Measurements from ENCODE around the gene PMPCA. TPM values are rescaled to one million over a fixed set of nuclear protein-coding genes. Genes with fewer than 3 reads are reported as not detected.
A peak's percentile ranks its signal among the peaks of the same experiment; 100 is the strongest.

Gene PMPCA
- total RNA-seq (ENCODE audit: unreplicated experiment), result 61.3 TPM
- long read RNA-seq, transcript PMPCA-201 (13 exons, 2,174 nt), result major isoform, 98 of 117 reads
- long read RNA-seq, partial matches to known transcripts, result 6 of 117 reads
- long read RNA-seq, other reads (novel, unspliced or antisense), result 13 of 117 reads

- Mint-ChIP-seq H3K36me3 (ENCODE audit: low read depth, unreplicated experiment) (peaks cover 35% of the 10 kb centered on the region), H3K27me3 (ENCODE audit: unreplicated experiment) (peaks cover 15% of the 10 kb centered on the region), H3K4me3 (ENCODE audit: unreplicated experiment) (peak within 1 kb of the TSS; percentile 98), H3K9me3 (ENCODE audit: unreplicated experiment) (no peaks in the 10 kb centered on the region), H3K27ac (ENCODE audit: unreplicated experiment) (peak within 1 kb of the TSS; percentile 92), H3K4me1 (ENCODE audit: unreplicated experiment) (peaks cover 27% of the 10 kb centered on the region)
- DNase-seq (ENCODE audit: low spot score), result peak; percentile 91
- TF ChIP-seq CTCF (IDR thresholded peaks at IDR 0.05; ENCODE audit: unreplicated experiment), result no peak
These were observed at the start of gene PMPCA, which contains the start of gene ENTR1 for GRCh38 chr9:136410500-136411287. TSS of gene PMPCA (plus strand) at chr9:136410658. CDS start at chr9:136410669, 11 bp downstream. TSS of gene ENTR1 (minus strand) at chr9:136410614. CDS start at chr9:136410397, 217 bp downstream.

GRCh38 chr9:136361047-136361753, 49.3 kb upstream of the PMPCA start:
- H3K27me3 Mint-ChIP-seq (ENCODE audit: unreplicated experiment), result peaks cover 6% of the 10 kb centered on the region
- no peak overlapping the region for H3K4me3 Mint-ChIP-seq (ENCODE audit: unreplicated experiment)
- H3K9me3 Mint-ChIP-seq (ENCODE audit: unreplicated experiment), result no peaks in the 10 kb centered on the region
- TF ChIP-seq CTCF (IDR thresholded peaks at IDR 0.05; ENCODE audit: unreplicated experiment), result no peak
- H3K4me1 Mint-ChIP-seq (ENCODE audit: unreplicated experiment), result no peaks in the 10 kb centered on the region
- H3K36me3 Mint-ChIP-seq (ENCODE audit: low read depth, unreplicated experiment), result peaks cover 6% of the 10 kb centered on the region
- no peak for DNase-seq (ENCODE audit: low spot score)
- no peak overlapping the region for H3K27ac Mint-ChIP-seq (ENCODE audit: unreplicated experiment)

GRCh38 chr9:136361754-136362449, 48.6 kb upstream of the PMPCA start:
- no peak for TF ChIP-seq CTCF (IDR thresholded peaks at IDR 0.05; ENCODE audit: unreplicated experiment)
- no peaks in the 10 kb centered on the region for H3K9me3 Mint-ChIP-seq (ENCODE audit: unreplicated experiment)
- H3K27me3 Mint-ChIP-seq (ENCODE audit: unreplicated experiment), result peaks cover 6% of the 10 kb centered on the region
- H3K4me3 Mint-ChIP-seq (ENCODE audit: unreplicated experiment), result no peak overlapping the region
- no peak overlapping the region for H3K27ac Mint-ChIP-seq (ENCODE audit: unreplicated experiment)
- no peak for DNase-seq (ENCODE audit: low spot score)
- peaks cover 6% of the 10 kb centered on the region for H3K36me3 Mint-ChIP-seq (ENCODE audit: low read depth, unreplicated experiment)
- no peaks in the 10 kb centered on the region for H3K4me1 Mint-ChIP-seq (ENCODE audit: unreplicated experiment)

GRCh38 chr9:136362450-136362784, 48.0 kb upstream of the PMPCA start:
- TF ChIP-seq CTCF (IDR thresholded peaks at IDR 0.05; ENCODE audit: unreplicated experiment), result no peak
- peak overlapping the region; percentile 52 for H3K27ac Mint-ChIP-seq (ENCODE audit: unreplicated experiment)

More at GRCh38 chr9:136362450-136362784, 48.0 kb upstream of the PMPCA start:
- H3K4me1 Mint-ChIP-seq (ENCODE audit: unreplicated experiment), result no peaks in the 10 kb centered on the region
- peaks cover 6% of the 10 kb centered on the region for H3K27me3 Mint-ChIP-seq (ENCODE audit: unreplicated experiment)
- H3K36me3 Mint-ChIP-seq (ENCODE audit: low read depth, unreplicated experiment), result peaks cover 6% of the 10 kb centered on the region
- no peaks in the 10 kb centered on the region for H3K9me3 Mint-ChIP-seq (ENCODE audit: unreplicated experiment)
- no peak for DNase-seq (ENCODE audit: low spot score)
- H3K4me3 Mint-ChIP-seq (ENCODE audit: unreplicated experiment), result peak overlapping the region; percentile 87

All from endothelial cell (in vitro differentiated cells).